GM23338 (cell line): ENCODE results near the gene OR6J1. TPM values are rescaled to one million over a fixed set of nuclear protein-coding genes. Genes with fewer than 3 reads are reported as not detected.

Experiments used
- ATAC-seq: fragments of 200-7000 bp; cut with Tn5 transposase; 3 replicates; pipeline ENCODE4 v1.9.1; 2020
- DNase-seq: peaks from one replicate; pipeline ENCODE4 v3.0.0-alpha.2; 2015; ENCODE audit warnings: low spot score
- H2AFZ ChIP-seq: fragments of 200-600 bp; sonication (generic); 2 replicates; pipeline ENCODE4 v1.8.0; 2016; ENCODE audit warnings: antibody characterized with exemption, mild to moderate bottlenecking, moderate library complexity
- H3F3A ChIP-seq: fragments of 200-600 bp; sonication (generic); replicated peaks from 2 replicates; pipeline ENCODE4 v1.8.0; 2017; ENCODE audit warnings: antibody characterized with exemption, mixed run types, low read depth
- H3K27ac ChIP-seq: fragments of 200-600 bp; sonication (generic); 2 replicates; pipeline ENCODE4 v1.6.1; 2016; ENCODE audit warnings: low read depth
- H3K27me3 ChIP-seq: fragments of 200-600 bp; sonication (generic); 2 replicates; pipeline ENCODE4 v1.8.0; 2016; ENCODE audit warnings: mild to moderate bottlenecking, mixed run types, moderate library complexity; ENCODE audit not compliant: insufficient read depth
- H3K36me3 ChIP-seq: fragments of 200-600 bp; sonication (generic); 2 replicates; pipeline ENCODE4 v1.8.0; 2016; ENCODE audit warnings: mild to moderate bottlenecking; ENCODE audit not compliant: insufficient read depth
- H3K4me1 ChIP-seq: fragments of 200-600 bp; sonication (generic); 2 replicates; pipeline ENCODE4 v1.8.0; 2016; ENCODE audit warnings: mild to moderate bottlenecking, moderate library complexity; ENCODE audit not compliant: insufficient read depth
- H3K4me2 ChIP-seq: fragments of 200-600 bp; sonication (generic); 2 replicates; pipeline ENCODE4 v1.7.1; 2017; ENCODE audit warnings: mixed run types
- H3K4me3 ChIP-seq: fragments of 200-600 bp; sonication (generic); 2 replicates; pipeline ENCODE4 v1.6.1; 2016; ENCODE audit warnings: mixed run types
- H3K79me2 ChIP-seq: fragments of 200-600 bp; sonication (generic); replicated peaks from 2 replicates; pipeline ENCODE4 v1.8.0; 2017; ENCODE audit warnings: mild to moderate bottlenecking; ENCODE audit not compliant: insufficient read depth
- H3K9me2 ChIP-seq: fragments of 200-600 bp; sonication (generic); 2 replicates; pipeline ENCODE4 v1.8.0; 2017; ENCODE audit not compliant: insufficient read depth
- H4K20me1 ChIP-seq: fragments of 200-600 bp; sonication (generic); replicated peaks from 2 replicates; pipeline ENCODE4 v1.8.0; 2017; ENCODE audit warnings: mild to moderate bottlenecking; ENCODE audit not compliant: insufficient read depth
- H3K27ac Mint-ChIP-seq: 2 replicates; pipeline ENCODE4 v1.8.0; 2020; ENCODE audit warnings: inconsistent platforms, mild to moderate bottlenecking, moderate library complexity, mixed read lengths
- H3K27me3 Mint-ChIP-seq: 3 replicates; pipeline ENCODE4 v1.8.0; 2022; ENCODE audit warnings: low read depth, mild to moderate bottlenecking, moderate library complexity, mixed read lengths, inconsistent platforms; ENCODE audit not compliant: insufficient read depth, poor library complexity
- H3K36me3 Mint-ChIP-seq: 3 replicates; pipeline ENCODE4 v1.8.0; 2021; ENCODE audit warnings: low read depth, mild to moderate bottlenecking, inconsistent platforms, moderate library complexity, mixed read lengths
- H3K4me1 Mint-ChIP-seq: 3 replicates; pipeline ENCODE4 v1.8.0; 2020; ENCODE audit warnings: mild to moderate bottlenecking, inconsistent platforms, mixed read lengths
- H3K4me3 Mint-ChIP-seq: 3 replicates; pipeline ENCODE4 v1.8.0; 2021; ENCODE audit warnings: moderate library complexity, mild to moderate bottlenecking, inconsistent platforms, mixed read lengths
- H3K9me3 Mint-ChIP-seq: 3 replicates; pipeline ENCODE4 v1.8.0; 2020; ENCODE audit warnings: moderate library complexity, mild to moderate bottlenecking, inconsistent platforms, mixed read lengths
- EZH2 ChIP-seq: fragments of 200-600 bp; sonication (generic); IDR thresholded peaks from one replicate; pipeline ENCODE4 v1.8.0; 2017; ENCODE audit warnings: antibody characterized with exemption, mild to moderate bottlenecking, low read depth; ENCODE audit not compliant: unreplicated experiment
- NANOG ChIP-seq: IDR thresholded peaks from 2 replicates; pipeline ENCODE4 v1.6.1; 2016; ENCODE audit warnings: antibody characterized with exemption, borderline replicate concordance
- ZNF114 ChIP-seq: fragments of 250-450 bp; sonication (Bioruptor Pico); IDR thresholded peaks from 2 replicates; pipeline ENCODE4 v1.5.0; 2020; ENCODE audit warnings: mild to moderate bottlenecking, moderate library complexity
- polyA plus RNA-seq: library from polyadenylated mRNA; unstranded; fragments of >200 nt; fragmentation: Nextera tagmentation; extraction: Ambion mirVana; gene quantifications from 2 replicates; pipeline ENCODE4 v1.2.1, GENCODE V29; 2016
- total RNA-seq: library from RNA; depleted of rRNA; stranded (reverse); fragments of >200 nt; shearing (Covaris generic); gene quantifications from 2 replicates; pipeline ENCODE4 v1.2.3, GENCODE V29; 2014; rRNA removed
- TF ChIP-seq, protein P1 (sequence below): fragments of 250-450 bp; sonication (Bioruptor Pico); IDR thresholded peaks from 2 replicates; pipeline ENCODE4 v1.5.0; 2020; ENCODE audit warnings: mild to moderate bottlenecking, moderate library complexity

The OR6J1 gene
- total and polyA plus RNA-seq, 2 experiments from 2014 or later: not detected

DNA sequence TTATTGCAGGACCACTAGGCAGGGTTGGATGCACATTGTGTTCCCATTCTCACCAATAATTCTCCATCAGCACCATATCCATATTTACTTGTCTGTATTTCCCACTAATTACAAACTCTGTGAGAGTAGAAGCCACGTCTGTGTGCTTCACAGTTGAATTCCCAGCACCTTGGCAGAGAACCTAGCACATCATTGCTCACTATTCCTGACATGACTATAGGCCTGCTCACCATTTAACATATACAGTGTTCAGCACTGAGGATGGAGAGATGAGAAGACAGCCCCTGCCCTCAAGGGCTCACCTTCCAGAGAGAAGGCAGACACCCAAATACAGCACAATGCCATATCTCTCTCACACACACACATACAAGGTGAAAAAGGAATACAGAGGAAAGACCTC, 60.2 kb downstream of the OR6J1 start:
- Mint-ChIP-seq H3K36me3 (no peaks in the 10 kb centered on the region; the same call in 2 of the 3 replicates), H3K27ac (no peak overlapping the region), H3K27me3 (peaks cover 3% of the 10 kb centered on the region), H3K4me3 (no peak overlapping the region), H3K4me1 (peaks cover 4% of the 10 kb centered on the region; the same call in 1 of the 3 replicates), H3K9me3 (0 out of 3 replicates have a peak, but pooled peaks cover 3% of the 10 kb centered on the region)
- peaks cover 7% of the 10 kb centered on the region; the same call in 1 of the 2 replicates for H4K20me1 ChIP-seq
- no peaks in the 10 kb centered on the region for H3K36me3 ChIP-seq
- TF ChIP-seq EZH2 (no peak), NANOG (no peak), ZNF114 (no peak)
- TF ChIP-seq, protein P1, sequence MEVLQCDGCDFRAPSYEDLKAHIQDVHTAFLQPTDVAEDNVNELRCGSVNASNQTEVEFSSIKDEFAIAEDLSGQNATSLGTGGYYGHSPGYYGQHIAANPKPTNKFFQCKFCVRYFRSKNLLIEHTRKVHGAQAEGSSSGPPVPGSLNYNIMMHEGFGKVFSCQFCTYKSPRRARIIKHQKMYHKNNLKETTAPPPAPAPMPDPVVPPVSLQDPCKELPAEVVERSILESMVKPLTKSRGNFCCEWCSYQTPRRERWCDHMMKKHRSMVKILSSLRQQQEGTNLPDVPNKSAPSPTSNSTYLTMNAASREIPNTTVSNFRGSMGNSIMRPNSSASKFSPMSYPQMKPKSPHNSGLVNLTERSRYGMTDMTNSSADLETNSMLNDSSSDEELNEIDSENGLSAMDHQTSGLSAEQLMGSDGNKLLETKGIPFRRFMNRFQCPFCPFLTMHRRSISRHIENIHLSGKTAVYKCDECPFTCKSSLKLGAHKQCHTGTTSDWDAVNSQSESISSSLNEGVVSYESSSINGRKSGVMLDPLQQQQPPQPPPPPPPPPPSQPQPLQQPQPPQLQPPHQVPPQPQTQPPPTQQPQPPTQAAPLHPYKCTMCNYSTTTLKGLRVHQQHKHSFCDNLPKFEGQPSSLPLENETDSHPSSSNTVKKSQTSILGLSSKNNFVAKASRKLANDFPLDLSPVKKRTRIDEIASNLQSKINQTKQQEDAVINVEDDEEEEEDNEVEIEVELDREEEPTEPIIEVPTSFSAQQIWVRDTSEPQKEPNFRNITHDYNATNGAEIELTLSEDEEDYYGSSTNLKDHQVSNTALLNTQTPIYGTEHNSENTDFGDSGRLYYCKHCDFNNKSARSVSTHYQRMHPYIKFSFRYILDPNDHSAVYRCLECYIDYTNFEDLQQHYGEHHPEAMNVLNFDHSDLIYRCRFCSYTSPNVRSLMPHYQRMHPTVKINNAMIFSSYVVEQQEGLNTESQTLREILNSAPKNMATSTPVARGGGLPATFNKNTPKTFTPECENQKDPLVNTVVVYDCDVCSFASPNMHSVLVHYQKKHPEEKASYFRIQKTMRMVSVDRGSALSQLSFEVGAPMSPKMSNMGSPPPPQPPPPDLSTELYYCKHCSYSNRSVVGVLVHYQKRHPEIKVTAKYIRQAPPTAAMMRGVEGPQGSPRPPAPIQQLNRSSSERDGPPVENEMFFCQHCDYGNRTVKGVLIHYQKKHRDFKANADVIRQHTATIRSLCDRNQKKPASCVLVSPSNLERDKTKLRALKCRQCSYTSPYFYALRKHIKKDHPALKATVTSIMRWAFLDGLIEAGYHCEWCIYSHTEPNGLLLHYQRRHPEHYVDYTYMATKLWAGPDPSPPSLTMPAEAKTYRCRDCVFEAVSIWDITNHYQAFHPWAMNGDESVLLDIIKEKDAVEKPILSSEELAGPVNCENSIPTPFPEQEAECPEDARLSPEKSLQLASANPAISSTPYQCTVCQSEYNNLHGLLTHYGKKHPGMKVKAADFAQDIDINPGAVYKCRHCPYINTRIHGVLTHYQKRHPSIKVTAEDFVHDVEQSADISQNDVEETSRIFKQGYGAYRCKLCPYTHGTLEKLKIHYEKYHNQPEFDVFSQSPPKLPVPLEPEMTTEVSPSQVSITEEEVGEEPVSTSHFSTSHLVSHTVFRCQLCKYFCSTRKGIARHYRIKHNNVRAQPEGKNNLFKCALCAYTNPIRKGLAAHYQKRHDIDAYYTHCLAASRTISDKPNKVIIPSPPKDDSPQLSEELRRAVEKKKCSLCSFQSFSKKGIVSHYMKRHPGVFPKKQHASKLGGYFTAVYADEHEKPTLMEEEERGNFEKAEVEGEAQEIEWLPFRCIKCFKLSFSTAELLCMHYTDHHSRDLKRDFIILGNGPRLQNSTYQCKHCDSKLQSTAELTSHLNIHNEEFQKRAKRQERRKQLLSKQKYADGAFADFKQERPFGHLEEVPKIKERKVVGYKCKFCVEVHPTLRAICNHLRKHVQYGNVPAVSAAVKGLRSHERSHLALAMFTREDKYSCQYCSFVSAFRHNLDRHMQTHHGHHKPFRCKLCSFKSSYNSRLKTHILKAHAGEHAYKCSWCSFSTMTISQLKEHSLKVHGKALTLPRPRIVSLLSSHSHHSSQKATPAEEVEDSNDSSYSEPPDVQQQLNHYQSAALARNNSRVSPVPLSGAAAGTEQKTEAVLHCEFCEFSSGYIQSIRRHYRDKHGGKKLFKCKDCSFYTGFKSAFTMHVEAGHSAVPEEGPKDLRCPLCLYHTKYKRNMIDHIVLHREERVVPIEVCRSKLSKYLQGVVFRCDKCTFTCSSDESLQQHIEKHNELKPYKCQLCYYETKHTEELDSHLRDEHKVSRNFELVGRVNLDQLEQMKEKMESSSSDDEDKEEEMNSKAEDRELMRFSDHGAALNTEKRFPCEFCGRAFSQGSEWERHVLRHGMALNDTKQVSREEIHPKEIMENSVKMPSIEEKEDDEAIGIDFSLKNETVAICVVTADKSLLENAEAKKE (CRISPR knock-in tag): no peak
- DNase-seq (no peak), ATAC-seq (no peak)
- H3K79me2 ChIP-seq: peaks cover 84% of the 10 kb centered on the region
- no peak overlapping the region for H3K4me2 ChIP-seq
- H3K27ac ChIP-seq: no peak overlapping the region
- no peaks in the 10 kb centered on the region for H3K27me3 ChIP-seq
- H3K9me2 ChIP-seq: no peaks in the 10 kb centered on the region
- no peaks in the 10 kb centered on the region; the same call in 1 of the 2 replicates for H3K4me1 ChIP-seq
- no peaks in the 10 kb centered on the region for H3F3A ChIP-seq
- H2AFZ ChIP-seq: no peak overlapping the region
- H3K4me3 ChIP-seq: no peak overlapping the region

Other genes starting within 250 kb of the OR6J1 start
- 180 and 213 TPM in 2 replicates for gene DAD1, start 55.1 kb downstream of the OR6J1 start, total RNA-seq
- 236 and 252 TPM in 2 replicates for gene DAD1, start 55.1 kb downstream of the OR6J1 start, polyA plus RNA-seq
- 38.8 and 40.0 TPM in 2 replicates for gene ABHD4, start 46.1 kb downstream of the OR6J1 start, total RNA-seq
- 39.1 and 40.6 TPM in 2 replicates for gene ABHD4, start 46.1 kb downstream of the OR6J1 start, polyA plus RNA-seq
- 89.9 and 91.7 TPM in 2 replicates for gene OXA1L, start 122.3 kb upstream of the OR6J1 start, total RNA-seq
- 57.6 and 61.7 TPM in 2 replicates for gene OXA1L, start 122.3 kb upstream of the OR6J1 start, polyA plus RNA-seq
- 3.6 and 6.1 TPM in 2 replicates for gene SLC7A7, start 171.1 kb upstream of the OR6J1 start, total RNA-seq
- 2.7 and 4.1 TPM in 2 replicates for gene SLC7A7, start 171.1 kb upstream of the OR6J1 start, polyA plus RNA-seq
- 131 and 138 TPM in 2 replicates for gene MRPL52, start 185.5 kb upstream of the OR6J1 start, total RNA-seq
- gene MRPL52, start 185.5 kb upstream of the OR6J1 start, polyA plus RNA-seq: 617 and 691 TPM in 2 replicates
- gene MMP14, start 192.2 kb upstream of the OR6J1 start, total RNA-seq: 48.9 and 56.4 TPM in 2 replicates
- 6.5 and 7.0 TPM in 2 replicates for gene MMP14, start 192.2 kb upstream of the OR6J1 start, polyA plus RNA-seq
- 16.5 and 18.1 TPM in 2 replicates for gene LRP10, start 227.4 kb upstream of the OR6J1 start, total RNA-seq
- 5.4 and 6.4 TPM in 2 replicates for gene LRP10, start 227.4 kb upstream of the OR6J1 start, polyA plus RNA-seq
- gene REM2, start 238.9 kb upstream of the OR6J1 start, total RNA-seq: 0.31 and 1.2 TPM in 2 replicates
- gene REM2, start 238.9 kb upstream of the OR6J1 start, polyA plus RNA-seq: 2.9 and 3.0 TPM in 2 replicates